NOMO-1 (cell line): ENCODE measurements around the gene TRAPPC10.
"Not testable (repeated sequence)": the region's sequence is repeated elsewhere in the genome, so short reads cannot be mapped to it uniquely, and the experiment has no call there.

ENCODE experiments used
- DNase-seq, 2 experiments: peaks; one replicate each; lab custom pipeline; 2025; ENCODE audit not compliant: unreplicated experiment in 2 of 2; lab: John Stamatoyannopoulos, UW

The TRAPPC10 gene

GRCh38 chr21:44084496-44085241 lies 72.6 kb downstream of the TRAPPC10 start:
- no peak for DNase-seq

- DNase-seq, result no peak
Measured at GRCh38 chr21:44085491-44086321, 73.6 kb downstream of the TRAPPC10 start.

DNA sequence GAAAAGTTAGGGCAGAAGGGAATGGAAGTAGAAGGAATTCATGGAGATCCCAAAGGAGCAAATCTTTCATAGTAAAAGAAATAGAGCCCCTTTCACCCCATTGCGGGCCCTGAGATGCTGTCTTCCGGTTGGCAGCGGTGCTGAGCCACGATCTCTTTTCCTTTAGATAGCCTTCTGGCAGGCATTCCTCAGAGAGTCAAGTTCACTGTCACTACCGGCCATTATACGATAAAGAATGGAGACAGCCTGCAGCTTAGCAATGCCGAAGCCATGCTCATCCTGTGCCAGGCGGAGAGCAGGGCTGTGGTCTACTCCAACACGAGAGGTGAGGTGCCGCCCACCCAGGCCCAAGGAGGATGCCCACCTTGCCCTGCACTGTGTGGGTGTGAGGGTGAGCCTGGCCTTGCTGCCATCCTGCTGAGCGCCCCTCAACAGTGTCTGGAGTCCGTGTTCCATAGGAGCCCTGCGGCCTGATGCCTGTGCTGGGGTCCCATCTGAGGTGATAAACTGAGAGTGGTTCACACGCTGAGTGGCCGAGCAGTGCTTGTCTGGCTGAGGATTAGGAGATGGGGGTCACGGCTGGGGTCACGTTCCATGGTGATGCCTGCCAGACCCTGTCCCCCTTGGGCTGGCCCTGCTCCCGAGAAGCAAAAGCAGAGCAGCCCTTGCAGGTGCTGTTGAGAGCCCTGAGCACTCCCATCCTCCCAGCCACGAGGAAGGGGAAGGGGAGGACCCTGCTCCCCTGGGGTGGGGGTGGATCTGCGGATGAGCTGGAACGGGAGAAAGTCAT lies 74.7 kb downstream of the TRAPPC10 start:
- no peak for DNase-seq

GRCh38 chr21:44087426-44088400 lies 75.6 kb downstream of the TRAPPC10 start:
- no peak for DNase-seq

DNA sequence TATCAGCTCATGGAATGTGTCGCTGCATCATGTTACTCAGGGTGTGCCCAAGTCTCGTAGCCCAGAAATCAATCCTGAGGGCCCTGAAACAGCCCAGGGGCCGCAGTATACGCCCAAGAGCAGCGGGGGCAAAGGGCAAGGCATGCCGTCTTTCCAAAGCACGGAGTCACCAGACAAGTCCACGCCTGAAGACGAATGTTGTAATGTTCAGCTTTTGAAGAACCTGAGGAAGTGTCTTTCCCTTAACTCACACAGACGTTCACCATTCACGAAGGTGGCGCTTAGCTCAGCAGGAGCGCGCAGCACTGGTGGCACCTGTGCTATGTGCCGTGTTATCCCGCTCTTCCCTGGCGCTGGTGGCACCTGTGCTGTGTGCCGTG lies 76.3 kb downstream of the TRAPPC10 start:
- no peak for DNase-seq

DNA sequence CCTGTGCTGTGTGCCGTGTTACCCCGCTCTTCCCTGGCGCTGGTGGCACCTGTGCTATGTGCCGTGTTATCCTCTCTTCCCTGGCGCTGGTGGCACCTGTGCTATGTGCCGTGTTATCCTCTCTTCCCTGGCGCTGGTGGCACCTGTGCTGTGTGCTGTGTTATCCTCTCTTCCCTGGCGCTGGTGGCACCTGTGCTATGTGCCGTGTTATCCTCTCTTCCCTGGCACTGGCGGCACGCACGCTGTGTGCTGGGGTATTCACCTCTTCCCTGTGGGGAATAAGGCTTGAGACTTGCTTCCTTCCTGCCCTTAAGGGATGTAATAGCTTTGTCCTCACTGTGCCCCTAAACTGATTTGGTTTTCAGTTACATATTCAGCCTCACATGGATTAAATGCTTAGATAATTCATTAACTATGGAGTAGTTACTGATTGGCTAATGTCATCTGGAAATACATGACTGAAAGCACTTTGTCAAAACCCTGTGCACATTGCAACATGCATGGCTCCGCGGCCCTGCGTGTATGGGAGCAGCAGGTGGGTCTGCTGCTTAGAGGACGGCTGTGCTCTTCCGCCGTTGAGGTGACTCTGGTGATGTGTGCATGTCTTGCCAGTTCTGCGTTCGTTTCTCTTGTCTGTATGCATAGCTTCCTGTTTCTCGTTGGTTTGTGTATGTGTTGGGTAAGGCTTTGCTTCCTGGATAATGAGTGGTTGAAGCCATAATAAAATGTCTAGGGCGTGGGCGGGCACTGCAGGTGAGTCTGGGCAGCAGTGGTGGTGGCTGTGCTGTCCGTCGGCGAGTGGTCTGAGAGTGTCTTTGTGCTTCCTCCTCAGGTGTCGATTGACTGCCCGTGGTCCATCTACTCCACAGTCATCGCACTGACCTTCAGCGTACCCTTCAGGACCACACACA lies 77.1 kb downstream of the TRAPPC10 start:
- peak; percentile 75 to 76 for DNase-seq

DNA sequence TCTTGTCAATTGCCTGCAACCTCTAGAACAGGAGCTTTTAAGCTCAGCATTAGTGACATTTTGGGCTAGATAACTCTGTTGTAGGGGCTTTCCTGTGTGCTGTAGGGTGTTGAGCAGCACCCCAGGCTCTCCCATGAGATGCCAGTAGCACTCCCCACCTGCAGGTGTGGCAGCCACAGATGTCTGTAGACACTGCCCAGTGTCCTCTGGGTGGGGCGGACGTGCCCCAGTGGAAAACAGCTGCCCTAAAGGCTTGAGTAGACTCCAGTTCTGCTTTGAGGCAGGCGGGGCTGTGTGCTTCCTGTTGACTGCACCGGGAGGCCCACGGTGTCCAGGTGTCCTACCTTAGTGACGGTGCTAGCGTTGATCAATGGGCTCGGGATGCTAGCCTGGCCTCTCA lies 78.2 kb downstream of the TRAPPC10 start:
- DNase-seq, result no peak

DNA sequence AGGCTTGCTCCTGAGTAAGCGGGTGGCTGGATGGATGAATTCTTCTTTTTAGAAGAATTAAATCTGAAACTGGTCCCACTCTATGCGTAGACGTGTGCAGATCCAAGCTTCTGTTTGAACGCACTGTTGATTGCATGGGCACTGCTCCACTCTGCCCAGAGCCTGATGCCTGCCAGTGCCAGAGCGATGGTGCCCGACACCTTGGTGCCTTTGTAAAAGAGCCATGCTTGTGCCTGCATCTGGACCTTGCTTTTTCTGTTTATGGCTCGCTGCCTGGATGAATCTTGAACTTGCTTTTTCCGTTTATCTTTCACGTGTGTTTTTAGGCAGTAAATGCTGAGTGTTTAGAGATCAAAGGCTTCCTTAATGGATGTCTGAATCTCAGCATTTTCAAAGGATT lies 80.1 kb downstream of the TRAPPC10 start:
- no peak for DNase-seq

DNA sequence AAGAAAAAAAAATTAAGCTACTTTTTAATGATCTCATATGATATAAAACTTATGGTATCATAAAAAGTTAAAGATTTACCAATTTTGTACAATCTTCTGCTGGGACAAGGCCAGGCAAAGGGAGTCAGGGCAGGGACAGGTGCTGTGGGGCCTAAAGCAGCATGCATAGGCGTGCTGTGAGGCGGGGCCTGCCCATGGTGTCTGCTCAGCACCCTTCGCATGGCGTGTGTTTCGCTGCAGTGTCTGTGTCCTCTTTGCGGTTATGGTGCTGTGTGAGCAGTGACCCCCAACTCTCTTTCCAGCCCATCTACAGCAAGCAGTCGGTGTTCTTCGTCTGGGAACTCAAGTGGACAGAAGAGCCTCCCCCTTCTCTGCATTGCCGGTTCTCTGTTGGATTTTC lies 81.7 kb downstream of the TRAPPC10 start:
- no peak for DNase-seq

- no peak for DNase-seq
Measured at GRCh38 chr21:44094832-44095231, 82.7 kb downstream of the TRAPPC10 start.

DNA sequence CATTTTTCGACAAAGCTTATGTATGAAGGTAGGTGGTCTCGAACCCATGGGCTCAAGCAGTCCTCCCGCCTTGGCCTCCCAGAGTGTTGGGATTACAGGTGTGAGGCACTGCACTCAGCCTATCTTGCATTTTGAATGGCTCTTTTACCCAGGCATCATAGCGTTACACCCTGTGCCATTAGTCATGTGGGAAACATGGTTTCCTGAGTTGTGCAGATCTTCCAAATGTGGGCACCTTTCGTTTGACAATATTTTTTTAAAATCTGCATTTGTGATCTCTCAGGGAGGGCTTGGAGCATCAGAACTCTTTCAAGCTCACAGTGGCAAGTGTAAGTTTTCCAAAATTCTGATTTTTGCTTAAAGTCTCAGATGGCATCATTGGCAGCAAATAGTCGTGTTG lies 86.4 kb downstream of the TRAPPC10 start:
- not testable (repeated sequence) for DNase-seq

- DNase-seq, result not testable (repeated sequence)
Measured at GRCh38 chr21:44098964-44099363, 86.9 kb downstream of the TRAPPC10 start.

GRCh38 chr21:44107026-44107501 lies 95.0 kb downstream of the TRAPPC10 start, which contains the start of gene PWP2:
Gene PWP2, plus strand, starts transcription at chr21:44107399. Its CDS starts 18 bp downstream, at chr21:44107417.
- not testable (repeated sequence) for DNase-seq

DNA sequence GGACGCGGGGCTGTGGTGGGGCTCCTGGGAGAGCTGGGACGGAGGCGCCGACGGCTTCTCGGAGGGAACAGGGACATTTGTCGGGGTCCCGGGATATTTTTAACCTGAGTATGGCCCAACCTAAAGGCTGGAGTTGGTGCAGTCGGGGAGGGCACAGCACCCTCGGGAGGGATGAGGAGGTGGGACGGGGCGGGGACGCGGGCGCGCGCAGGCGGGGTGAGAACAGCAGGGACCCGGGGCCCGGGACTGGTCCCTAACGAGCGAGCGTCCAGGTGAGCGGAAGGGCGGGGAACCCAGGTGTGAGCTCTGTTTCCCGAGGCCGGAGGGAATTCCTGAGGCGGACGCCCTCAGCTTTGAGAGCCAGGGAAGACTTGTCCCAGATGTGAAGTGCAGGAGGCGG lies 95.5 kb downstream of the TRAPPC10 start:
- DNase-seq, result not testable (repeated sequence)

- DNase-seq, result not testable (repeated sequence)
Measured at GRCh38 chr21:44113702-44114371, 101.7 kb downstream of the TRAPPC10 start.

GRCh38 chr21:44122131-44122530 lies 110.0 kb downstream of the TRAPPC10 start:
- not testable (repeated sequence) for DNase-seq

GRCh38 chr21:44127827-44128226 lies 115.7 kb downstream of the TRAPPC10 start:
- not testable (repeated sequence) for DNase-seq

DNA sequence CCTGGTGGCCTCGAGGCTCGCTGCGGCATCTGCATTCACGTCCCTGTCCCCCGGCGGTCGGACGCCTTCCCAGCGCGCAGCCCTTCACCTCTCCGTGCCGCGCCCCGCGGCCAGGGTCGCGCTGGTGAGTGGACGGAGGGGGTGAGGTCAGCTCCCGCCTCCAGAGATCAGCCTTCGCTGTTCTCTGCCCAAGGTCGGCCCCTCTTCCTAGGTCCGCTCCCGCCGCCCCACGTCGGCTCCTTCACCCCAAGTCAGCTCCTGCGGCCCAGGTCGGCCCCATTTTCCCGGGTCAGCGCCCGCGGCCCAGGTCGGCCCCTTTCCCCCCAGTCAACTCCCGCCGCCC lies 121.6 kb downstream of the TRAPPC10 start:
- DNase-seq, result not testable (repeated sequence)
